ENCODE results near the gene MVK. TPM values are rescaled to one million over a fixed set of nuclear protein-coding genes. Genes with fewer than 3 reads are reported as not detected.

The MVK gene
- total and polyA plus RNA-seq, 4 donors, result 34.9 to 50.3 (median 41.4) TPM

- H3K36me3 ChIP-seq (ENCODE audit: control insufficient read depth in 4 of 4, insufficient read depth in 3 of 4, low read depth in 1 of 4, low read length in 3 of 4), result no peaks in the 10 kb centered on the region
- no peak overlapping the region for H3K9ac ChIP-seq (ENCODE audit: low read depth in 1 of 2, low read length in 2 of 2)
- no peak for DNase-seq (ENCODE audit: low spot score)
- H3K27ac ChIP-seq (ENCODE audit: low read depth in 1 of 2, low read length in 2 of 2), result no peak overlapping the region
- H3K27me3 ChIP-seq (ENCODE audit: control insufficient read depth in 4 of 4, insufficient read depth in 4 of 4, low read length in 3 of 4), result no peaks in the 10 kb centered on the region
- H3K4me3 ChIP-seq (ENCODE audit: low read depth in 1 of 3, low read length in 3 of 3), result no peak overlapping the region
- TF ChIP-seq NR2F2 (IDR thresholded peaks at IDR 0.05) (no peak), RXRA (IDR thresholded peaks at IDR 0.05) (peak in 1 of 2 donors; percentile 53), ATF3 (IDR thresholded peaks at IDR 0.05) (no peak), SP1 (IDR thresholded peaks at IDR 0.05) (peak; percentile 38), ZBTB33 (IDR thresholded peaks at IDR 0.05) (no peak), EGR1 (IDR thresholded peaks at IDR 0.05; ENCODE audit: low read depth in 2 of 2) (no peak), GABPA (IDR thresholded peaks at IDR 0.05 in 1 of 2, conservative IDR thresholded peaks at IDR 0.05 in 1 of 2) (no peak), FOXA1 (IDR thresholded peaks at IDR 0.05) (no peak), RAD21 (IDR thresholded peaks at IDR 0.05) (peak in 1 of 2 donors; percentile 39), TAF1 (conservative IDR thresholded peaks at IDR 0.05) (no peak), HNF4G (IDR thresholded peaks at IDR 0.05) (no peak), REST (IDR thresholded peaks at IDR 0.05) (no peak), CTCF (IDR thresholded peaks at IDR 0.05; ENCODE audit: low read depth, low read length, missing input control) (no peak), YY1 (IDR thresholded peaks at IDR 0.05) (no peak), JUND (IDR thresholded peaks at IDR 0.05) (no peak), HNF4A (conservative IDR thresholded peaks at IDR 0.05) (peak; percentile 78 to 80), FOXA2 (IDR thresholded peaks at IDR 0.05) (no peak)
- TF ChIP-seq, protein P1, sequence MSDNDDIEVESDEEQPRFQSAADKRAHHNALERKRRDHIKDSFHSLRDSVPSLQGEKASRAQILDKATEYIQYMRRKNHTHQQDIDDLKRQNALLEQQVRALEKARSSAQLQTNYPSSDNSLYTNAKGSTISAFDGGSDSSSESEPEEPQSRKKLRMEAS (IDR thresholded peaks at IDR 0.05), result no peak
- H3K4me1 ChIP-seq (ENCODE audit: control insufficient read depth in 4 of 4, insufficient read depth in 4 of 4, low read length in 3 of 4), result peaks cover 1 to 10% (median 8%) of the 10 kb centered on the region in 4 donors
- H3K9me3 ChIP-seq (ENCODE audit: control insufficient read depth in 4 of 4, low read length in 3 of 4), result no peaks in the 10 kb centered on the region
- WGBS, result 66% methylated on average over 3 of the region's 3 CpGs
Observed at GRCh38 chr12:109604132-109604585, 30.6 kb downstream of the MVK start.

Data from liver (tissue), 9 donors.